HG02763 (cell line): ENCODE data around the gene TBC1D2B.

Experiments
- ATAC-seq: cut with Tn5 transposase; IDR thresholded peaks from one replicate; pipeline ENCODE4 v1.9.1; 2021; ENCODE audit warnings: mild to moderate bottlenecking, moderate library complexity; ENCODE audit not compliant: unreplicated experiment

TBC1D2B gene

GRCh38 chr15:78037779-78038305 lies 39.7 kb downstream of the TBC1D2B start:
- no peak for ATAC-seq

- no peak for ATAC-seq
Measured at GRCh38 chr15:78037328-78037727, 40.2 kb downstream of the TBC1D2B start.

GRCh38 chr15:78035861-78036476 lies 41.5 kb downstream of the TBC1D2B start:
- no peak for ATAC-seq

- ATAC-seq: no peak
Measured at GRCh38 chr15:78035321-78035751, 42.2 kb downstream of the TBC1D2B start.

- peak; percentile 62 for ATAC-seq
Measured at GRCh38 chr15:78034495-78035191, 42.9 kb downstream of the TBC1D2B start.

- ATAC-seq: no peak
Measured at GRCh38 chr15:78033864-78034263, 43.6 kb downstream of the TBC1D2B start.

GRCh38 chr15:78032671-78033070 lies 44.8 kb downstream of the TBC1D2B start:
- ATAC-seq: no peak

GRCh38 chr15:78024883-78025282 lies 52.6 kb downstream of the TBC1D2B start:
- ATAC-seq: no peak

GRCh38 chr15:78024519-78024870 lies 53.0 kb downstream of the TBC1D2B start:
- ATAC-seq: no peak

GRCh38 chr15:78023865-78024518 lies 53.5 kb downstream of the TBC1D2B start:
- no peak for ATAC-seq

- no peak for ATAC-seq
Measured at GRCh38 chr15:78023081-78023665, 54.3 kb downstream of the TBC1D2B start.

GRCh38 chr15:78021761-78022160 lies 55.8 kb downstream of the TBC1D2B start:
- ATAC-seq: no peak

- ATAC-seq: no peak
Measured at GRCh38 chr15:78020007-78020406, 57.5 kb downstream of the TBC1D2B start.

GRCh38 chr15:78018946-78019644 lies 58.4 kb downstream of the TBC1D2B start:
- ATAC-seq: no peak

- ATAC-seq: no peak
Measured at GRCh38 chr15:78018445-78018844, 59.1 kb downstream of the TBC1D2B start.

GRCh38 chr15:78016860-78017259 lies 60.7 kb downstream of the TBC1D2B start:
- no peak for ATAC-seq

GRCh38 chr15:78012643-78013077 lies 64.9 kb downstream of the TBC1D2B start:
- no peak for ATAC-seq

- ATAC-seq: no peak
Measured at GRCh38 chr15:78010067-78010466, 67.4 kb downstream of the TBC1D2B start.

GRCh38 chr15:78007964-78008886 lies 69.3 kb downstream of the TBC1D2B start:
- ATAC-seq: no peak
